Tibial nerve (tissue), 3 donors: ENCODE data around the gene LRBA.
A peak's percentile ranks its signal among the peaks of the same experiment; 100 is the strongest.

Source experiments
- CTCF ChIP-seq, 5 experiments: fragments of 200-600 bp in 3 of 5; fragments of 450-650 bp in 2 of 5; sonication (generic) in 3 of 5; IDR thresholded peaks; one replicate each; pipeline ENCODE4 v1.5.1; 2016 to 2019; ENCODE audit warnings: antibody characterized with exemption in 5 of 5, mild to moderate bottlenecking in 3 of 5, moderate library complexity in 2 of 5
- POLR2A ChIP-seq, 2 donors: fragments of 450-650 bp; IDR thresholded peaks; one replicate each; pipeline ENCODE4 v1.6.1; 2017; ENCODE audit warnings: antibody characterized with exemption in 2 of 2, mild to moderate bottlenecking in 2 of 2, moderate library complexity in 2 of 2

DNA sequence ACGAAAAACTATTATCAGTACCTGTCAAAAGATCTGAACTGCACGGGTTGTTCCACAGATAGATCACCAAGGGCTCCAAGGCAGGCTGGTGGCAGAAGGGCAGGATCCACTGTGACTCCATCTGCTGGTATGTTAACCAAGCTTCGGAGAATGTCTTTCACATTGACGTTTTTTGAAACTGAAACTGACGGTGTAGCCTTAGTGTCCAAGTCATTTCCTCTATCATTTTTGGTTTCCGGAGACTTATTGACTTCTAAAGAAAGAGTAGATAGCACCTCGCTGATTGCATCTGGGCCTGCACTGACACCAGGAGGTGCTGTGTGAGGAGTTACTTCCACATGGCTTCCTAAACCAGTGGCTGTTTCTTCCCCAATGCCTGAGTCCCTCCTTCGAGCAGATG lies 186.9 kb downstream of the LRBA start:
- TF ChIP-seq CTCF (IDR thresholded peaks at IDR 0.05) (peak in 1 of 5 experiments; percentile 7), POLR2A (IDR thresholded peaks at IDR 0.05) (no peak)
